Adipose tissue (tissue), 3 donors: Measurements from ENCODE around the gene PRDM16. TPM values are rescaled to one million over a fixed set of nuclear protein-coding genes. Genes with fewer than 3 reads are reported as not detected.

ENCODE experiments used
- H3K27ac ChIP-seq: one replicate; pipeline ENCODE4 v1.5.1; 2013; ENCODE audit warnings: low read depth, low read length
- WGBS, 3 donors: extraction: QIAGEN DNeasy Blood & Tissue Kit; methylation state at CpG; one replicate each; pipeline ENCODE4 v1.1.7; 2013; 5-methylcytosine and 5-hydroxymethylcytosine counted together
- polyA plus RNA-seq, 3 donors: library from polyadenylated mRNA; stranded (reverse); fragments of 200-250 nt; gene quantifications; one replicate each; pipeline ENCODE4 v1.2.3, GENCODE V29; 2013
- donor health status: healthy with polysubstance abuse.
- donor health status: Bipolar disorder and iron deficiency.
- donor health status: healthy.

PRDM16 gene
- polyA plus RNA-seq: 1 to 10 TPM; 1.6 to 3.6 (median 1.6) TPM

DNA sequence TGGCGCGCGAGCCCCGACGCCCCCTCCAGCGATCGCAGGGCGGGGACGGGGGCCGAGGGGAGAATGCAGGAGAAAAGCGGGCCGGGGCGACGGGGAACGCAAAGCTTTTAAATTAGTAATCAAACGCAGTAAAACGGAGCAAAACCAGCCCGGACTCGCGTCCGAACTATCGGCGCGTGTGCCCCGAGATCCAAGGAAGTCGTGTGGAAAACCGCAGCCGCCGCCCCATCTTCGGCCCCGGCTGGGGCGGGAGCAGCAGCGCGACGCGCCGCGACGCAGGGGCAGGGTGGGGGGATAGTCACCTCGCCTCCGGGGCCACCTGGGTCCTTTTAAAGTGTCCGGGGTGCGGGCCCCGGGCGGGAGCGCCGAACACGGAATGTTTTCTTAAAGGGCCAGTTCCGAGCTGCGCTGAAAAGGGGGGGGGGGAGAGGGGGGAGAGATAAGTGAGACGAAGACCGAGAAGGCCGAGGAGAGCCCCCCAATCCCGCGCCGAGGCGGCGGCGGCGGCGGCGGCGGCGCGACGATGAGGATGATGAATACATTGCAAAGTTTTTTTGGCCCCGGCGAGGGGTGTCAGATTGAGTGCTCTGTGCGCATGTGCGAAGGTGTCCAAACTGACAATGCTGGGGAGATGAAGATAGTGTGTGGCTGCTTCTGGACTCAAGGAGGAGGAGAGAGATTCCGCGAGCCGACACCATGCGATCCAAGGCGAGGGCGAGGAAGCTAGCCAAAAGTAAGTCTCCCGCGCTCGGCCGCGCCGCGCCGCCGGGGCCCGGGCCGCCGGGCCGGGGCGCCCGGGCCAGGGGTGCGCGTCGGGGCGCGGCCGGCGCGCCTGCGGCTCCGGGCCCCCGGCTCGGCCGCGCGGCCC, at the start of gene PRDM16:
PRDM16 (plus strand) TSS at position 640 of the 868 bp plus-strand sequence; CDS start at position 697, 57 bp downstream.
- WGBS, 3 donors: 0 to 1% (median 1%) methylated on average over 75 to 106 of the region's 106 CpGs
- H3K27ac ChIP-seq: no peak within 1 kb of the TSS

DNA sequence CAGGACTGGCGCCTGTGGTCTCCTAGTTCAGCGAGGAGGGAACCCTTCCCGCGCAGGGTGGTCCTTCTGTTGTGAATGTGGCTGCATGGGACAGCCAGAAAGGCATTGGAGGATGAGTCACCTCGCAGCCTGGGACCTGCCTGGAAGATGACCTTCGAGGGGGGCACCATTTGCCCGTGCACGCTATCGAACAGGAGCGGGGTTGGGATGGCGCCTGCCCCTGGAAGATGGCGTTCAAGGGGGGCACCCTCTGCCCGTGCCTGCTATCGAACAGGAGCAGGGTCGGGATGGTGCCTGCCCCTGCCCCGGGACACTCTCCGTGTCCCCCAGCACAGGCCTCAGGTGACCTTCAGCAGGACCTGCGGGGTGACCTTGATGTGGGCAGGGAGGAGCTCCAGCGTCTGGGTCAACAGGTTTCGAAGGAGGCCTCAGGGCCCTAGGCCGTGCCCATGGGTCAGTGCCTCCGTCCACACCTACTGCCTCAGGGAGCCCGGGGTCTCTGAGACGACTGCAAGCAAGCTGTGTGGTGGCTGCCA, 49.4 kb upstream of the PRDM16 start:
- 91 to 95% (median 93%) methylated on average over 24 of the region's 24 CpGs for WGBS, 3 donors
- H3K27ac ChIP-seq: no peak overlapping the region

DNA sequence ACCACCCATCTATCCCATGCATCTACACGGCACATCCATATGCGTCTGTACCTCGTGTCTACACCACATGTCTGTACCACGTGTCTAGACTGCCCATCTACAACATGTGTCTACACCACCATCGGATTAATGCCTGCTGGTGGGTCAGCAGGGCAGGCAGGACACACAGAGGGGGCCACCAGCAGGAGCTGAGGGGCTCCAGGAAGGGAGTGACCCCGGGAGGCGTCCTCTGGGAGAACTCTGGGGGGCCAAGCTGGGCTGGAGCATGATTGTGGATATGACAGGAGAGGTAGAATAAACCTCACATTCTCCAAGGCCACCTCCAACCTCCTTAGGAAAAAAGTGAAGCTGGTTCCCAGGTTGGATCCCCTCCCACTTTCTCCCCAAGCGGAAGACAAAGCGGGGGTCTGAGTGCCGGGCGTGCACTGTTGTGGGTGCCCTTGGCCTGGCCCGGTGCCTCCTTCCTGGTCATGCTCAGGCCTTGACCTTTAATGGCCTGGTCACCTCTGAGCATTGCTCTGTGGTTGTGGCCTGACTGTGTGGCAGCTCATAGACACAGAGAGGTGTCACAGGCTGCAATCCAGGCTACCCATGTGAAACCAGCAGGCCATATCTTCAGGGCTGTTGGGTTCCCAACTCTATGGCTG, 48.6 kb upstream of the PRDM16 start:
- 89 to 95% (median 89%) methylated on average over 12 of the region's 12 CpGs for WGBS, 3 donors
- H3K27ac ChIP-seq: no peak overlapping the region

DNA sequence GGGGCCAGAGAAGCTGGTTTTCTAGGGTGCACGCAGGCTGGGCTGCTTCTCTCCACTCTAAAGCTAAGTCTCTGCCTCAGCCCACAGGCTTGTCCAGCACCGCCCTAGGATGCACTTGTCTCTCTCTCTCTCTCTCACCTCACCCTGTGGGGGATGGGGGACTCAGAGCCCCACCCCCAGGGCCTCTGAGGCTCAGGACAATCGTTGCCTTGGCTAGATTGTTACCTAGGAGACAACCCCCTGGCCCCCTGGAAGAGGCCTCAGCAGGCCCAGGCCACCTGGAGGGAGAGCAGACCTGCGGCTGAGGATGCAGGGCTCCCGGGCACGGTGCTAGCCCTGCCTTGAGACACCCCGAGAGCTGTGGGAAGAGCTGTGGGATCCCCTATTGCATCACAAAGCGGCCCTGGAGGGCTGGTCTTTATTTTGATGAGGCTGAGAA, 47.8 kb upstream of the PRDM16 start, which contains the start of gene ACTRT2:
ACTRT2 (plus strand) TSS at position 235 of the 439 bp plus-strand sequence. CDS start 220 bp downstream, outside the sequence.
- WGBS, 3 donors: 47 to 68% (median 50%) methylated on average over 8 of the region's 8 CpGs
- no peak within 1 kb of the TSS for H3K27ac ChIP-seq

DNA sequence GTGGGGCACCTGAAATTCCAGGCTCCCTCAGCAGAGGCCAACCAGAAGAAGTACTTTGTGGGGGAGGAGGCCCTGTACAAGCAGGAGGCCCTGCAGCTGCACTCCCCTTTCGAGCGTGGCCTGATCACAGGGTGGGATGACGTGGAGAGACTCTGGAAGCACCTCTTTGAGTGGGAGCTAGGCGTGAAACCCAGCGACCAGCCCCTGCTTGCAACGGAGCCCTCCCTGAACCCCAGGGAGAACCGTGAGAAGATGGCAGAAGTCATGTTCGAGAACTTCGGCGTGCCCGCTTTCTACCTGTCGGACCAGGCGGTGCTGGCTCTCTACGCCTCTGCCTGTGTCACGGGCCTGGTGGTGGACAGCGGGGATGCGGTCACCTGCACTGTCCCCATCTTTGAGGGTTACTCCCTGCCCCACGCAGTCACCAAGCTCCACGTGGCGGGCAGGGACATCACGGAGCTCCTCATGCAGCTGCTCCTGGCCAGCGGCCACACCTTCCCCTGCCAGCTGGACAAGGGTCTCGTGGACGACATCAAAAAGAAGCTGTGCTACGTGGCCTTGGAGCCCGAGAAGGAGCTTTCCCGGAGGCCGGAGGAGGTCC, 47.1 kb upstream of the PRDM16 start:
- WGBS, 3 donors: 85 to 91% (median 86%) methylated on average over 28 of the region's 28 CpGs
- H3K27ac ChIP-seq: no peak overlapping the region

DNA sequence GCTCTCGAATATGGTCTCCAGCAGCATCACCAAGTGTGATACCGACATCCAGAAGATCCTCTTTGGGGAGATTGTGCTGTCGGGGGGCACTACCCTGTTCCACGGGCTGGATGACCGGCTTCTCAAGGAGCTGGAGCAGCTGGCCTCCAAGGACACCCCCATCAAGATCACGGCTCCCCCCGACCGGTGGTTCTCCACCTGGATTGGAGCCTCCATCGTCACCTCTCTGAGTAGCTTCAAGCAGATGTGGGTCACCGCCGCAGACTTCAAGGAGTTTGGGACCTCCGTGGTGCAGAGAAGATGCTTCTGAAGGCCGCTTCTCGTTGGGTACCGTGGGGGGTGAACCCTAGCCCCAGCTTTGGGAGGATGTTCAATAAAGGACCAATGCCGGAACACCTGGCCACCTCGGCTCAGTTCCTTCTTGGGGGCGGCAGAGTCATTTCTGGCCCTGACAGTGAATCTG, 46.5 kb upstream of the PRDM16 start:
- 88 to 94% (median 92%) methylated on average over 18 of the region's 18 CpGs for WGBS, 3 donors
- no peak overlapping the region for H3K27ac ChIP-seq

DNA sequence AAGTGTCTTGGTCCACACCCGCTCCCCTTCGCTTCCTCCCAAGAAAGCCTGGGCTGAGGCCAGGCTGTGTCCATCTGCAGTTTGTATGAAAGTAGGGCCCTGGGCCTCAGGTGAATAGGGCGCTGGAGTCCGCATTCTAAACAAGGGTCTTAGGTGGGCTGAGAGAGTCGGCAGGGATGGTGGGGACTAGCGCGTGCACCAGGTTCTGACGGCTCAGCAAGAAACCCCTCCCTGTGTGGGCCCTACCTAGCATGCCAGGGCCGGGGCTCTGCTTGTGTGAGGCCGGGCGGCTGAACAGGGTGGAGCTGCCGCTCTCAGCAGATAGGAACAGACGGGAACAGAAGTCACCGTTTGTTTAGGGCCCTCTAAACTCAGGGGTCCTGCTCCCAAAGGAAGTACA, 46.0 kb upstream of the PRDM16 start:
- 71 to 80% (median 76%) methylated on average over 12 to 14 of the region's 14 CpGs for WGBS, 3 donors
- H3K27ac ChIP-seq: no peak overlapping the region

DNA sequence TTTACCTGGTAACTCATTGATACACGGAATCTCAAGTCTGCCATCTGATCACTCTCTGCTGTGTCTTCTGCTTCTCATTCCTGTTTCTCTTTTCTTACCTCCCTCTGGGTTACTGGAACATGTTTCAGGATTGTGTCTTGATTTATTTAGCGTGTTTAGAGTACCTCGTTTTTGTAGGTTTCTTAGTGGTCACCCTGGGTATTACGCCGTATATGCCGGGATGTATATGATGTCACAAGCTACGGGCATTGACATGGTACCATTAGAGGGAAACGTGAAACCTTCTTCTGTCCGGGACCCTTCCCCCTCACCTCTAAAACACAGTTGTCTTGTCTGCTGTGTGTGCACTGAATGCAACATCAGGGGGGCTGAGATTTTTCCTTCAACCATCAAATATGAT, 45.0 kb upstream of the PRDM16 start:
- H3K27ac ChIP-seq: no peak overlapping the region
- 74 to 82% (median 81%) methylated on average over 9 of the region's 9 CpGs for WGBS, 3 donors

DNA sequence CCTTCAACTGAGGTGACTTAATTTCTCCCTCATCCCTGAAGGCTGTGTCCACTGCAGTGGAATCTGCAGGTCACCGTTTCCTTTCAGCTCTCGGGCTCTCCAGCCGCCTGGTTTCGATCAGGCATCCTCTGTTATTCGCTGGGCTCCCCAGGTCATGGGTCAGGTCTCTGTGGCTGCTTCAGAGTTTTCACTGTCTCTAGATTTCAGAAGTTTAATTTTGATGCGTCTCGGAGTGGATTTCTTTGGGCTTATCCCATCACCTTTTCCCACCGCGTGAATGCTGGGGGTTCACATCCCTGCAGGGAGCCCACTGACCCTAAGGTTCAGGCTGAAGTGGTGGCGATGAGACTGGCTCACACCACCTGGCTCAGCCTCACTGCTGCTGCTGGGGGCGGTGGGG, 44.4 kb upstream of the PRDM16 start:
- H3K27ac ChIP-seq: no peak overlapping the region
- 85 to 89% (median 87%) methylated on average over 11 of the region's 11 CpGs for WGBS, 3 donors

DNA sequence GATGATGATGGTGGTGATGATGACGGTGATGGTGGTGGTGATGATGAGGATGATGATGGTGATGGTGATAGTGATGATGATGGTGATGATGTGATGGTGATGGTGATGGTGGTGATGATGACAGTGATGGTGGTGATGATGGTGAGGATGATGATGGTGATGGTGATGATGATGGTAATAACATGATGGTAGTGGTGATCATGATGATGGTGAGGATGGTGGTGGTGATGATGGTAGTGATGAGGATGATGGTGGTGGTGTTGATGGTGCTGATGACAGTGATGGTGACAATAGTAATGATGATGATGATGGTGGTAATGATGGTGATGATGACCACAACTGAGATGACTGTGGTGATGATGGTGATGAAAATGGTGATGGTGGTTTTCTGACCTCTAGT, 42.9 kb upstream of the PRDM16 start:
- 85 to 100% (median 100%) methylated on average over 1 of the region's 1 CpG for WGBS, 3 donors
- no peak overlapping the region for H3K27ac ChIP-seq

DNA sequence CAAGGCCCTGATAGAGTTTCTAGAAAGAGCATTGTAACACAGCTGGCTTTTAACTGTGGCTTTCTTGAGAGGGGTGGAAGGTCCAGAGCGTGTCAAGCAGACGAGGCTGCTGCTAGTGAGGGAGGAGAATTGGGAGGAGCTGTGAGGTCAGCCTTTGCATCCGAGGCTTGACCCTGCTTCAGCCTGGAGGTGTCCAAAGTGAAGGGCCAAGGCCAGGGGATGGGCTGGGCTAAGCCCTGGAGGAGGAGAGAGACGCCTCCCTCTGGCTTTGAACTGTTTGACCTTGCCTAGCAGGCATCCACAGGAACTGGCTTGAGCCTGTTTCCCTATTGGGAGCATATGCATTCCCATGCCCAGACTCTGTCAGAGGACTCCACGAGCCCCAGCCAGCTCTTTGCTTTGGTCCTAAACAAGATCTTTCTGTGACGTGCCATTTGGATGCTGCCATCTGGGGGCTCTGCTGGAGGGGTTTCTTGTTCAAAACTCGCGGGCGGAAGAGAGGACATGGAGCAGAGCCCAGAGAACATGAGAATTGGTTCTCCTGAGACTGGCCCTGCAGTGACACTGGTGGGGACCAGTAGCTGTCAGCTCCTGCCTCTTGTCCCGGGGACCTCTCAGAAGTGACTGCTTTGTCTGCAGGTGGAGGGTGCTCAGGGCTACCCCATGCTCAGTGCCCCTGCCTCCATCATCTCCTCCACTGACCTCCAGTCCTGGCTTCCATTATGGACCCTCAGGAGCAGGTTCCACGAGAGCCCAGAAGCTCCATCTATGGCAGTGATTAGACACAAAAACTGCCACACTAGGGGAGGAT, 42.2 kb upstream of the PRDM16 start:
- no peak overlapping the region for H3K27ac ChIP-seq
- WGBS, 3 donors: 80 to 85% (median 81%) methylated on average over 11 of the region's 11 CpGs

DNA sequence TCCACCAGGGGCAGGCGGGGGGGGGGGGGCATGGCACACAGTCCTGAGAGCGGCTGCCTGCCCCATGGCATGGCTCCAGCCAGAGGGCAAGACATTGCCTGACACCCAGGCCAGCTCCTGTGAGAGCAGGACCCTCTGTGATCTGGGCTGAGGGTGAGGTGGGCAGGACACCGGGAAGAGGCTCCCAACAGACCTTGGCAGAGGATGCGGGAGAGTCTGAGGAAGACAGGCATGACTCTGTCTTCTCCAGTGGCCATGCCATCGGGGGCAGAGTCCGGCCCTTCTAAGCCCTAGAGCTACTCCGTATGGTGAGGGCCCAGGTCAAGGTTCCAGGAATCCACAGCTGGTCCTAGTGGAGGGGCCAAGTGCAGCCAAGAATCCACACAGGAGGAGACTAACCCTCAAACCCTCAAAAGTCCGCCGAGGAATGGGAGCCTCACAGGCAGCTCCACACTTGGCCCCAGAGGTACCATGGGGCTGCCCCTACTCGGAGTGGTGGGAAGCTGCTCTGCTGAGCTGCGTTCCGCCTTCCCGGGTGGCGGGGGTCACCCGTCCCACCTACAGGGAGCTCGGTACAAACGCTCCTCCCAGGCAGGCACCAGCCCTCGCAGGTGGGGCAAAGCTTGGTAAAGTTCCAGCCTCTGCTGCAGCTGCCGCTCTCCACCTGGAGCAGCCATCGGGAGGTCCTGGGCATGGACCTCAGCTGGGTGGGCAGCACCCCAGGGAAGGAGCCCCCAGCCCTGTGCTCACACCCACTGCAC, 41.2 kb upstream of the PRDM16 start:
- no peak overlapping the region for H3K27ac ChIP-seq
- WGBS, 3 donors: 85 to 91% (median 89%) methylated on average over 20 of the region's 20 CpGs

DNA sequence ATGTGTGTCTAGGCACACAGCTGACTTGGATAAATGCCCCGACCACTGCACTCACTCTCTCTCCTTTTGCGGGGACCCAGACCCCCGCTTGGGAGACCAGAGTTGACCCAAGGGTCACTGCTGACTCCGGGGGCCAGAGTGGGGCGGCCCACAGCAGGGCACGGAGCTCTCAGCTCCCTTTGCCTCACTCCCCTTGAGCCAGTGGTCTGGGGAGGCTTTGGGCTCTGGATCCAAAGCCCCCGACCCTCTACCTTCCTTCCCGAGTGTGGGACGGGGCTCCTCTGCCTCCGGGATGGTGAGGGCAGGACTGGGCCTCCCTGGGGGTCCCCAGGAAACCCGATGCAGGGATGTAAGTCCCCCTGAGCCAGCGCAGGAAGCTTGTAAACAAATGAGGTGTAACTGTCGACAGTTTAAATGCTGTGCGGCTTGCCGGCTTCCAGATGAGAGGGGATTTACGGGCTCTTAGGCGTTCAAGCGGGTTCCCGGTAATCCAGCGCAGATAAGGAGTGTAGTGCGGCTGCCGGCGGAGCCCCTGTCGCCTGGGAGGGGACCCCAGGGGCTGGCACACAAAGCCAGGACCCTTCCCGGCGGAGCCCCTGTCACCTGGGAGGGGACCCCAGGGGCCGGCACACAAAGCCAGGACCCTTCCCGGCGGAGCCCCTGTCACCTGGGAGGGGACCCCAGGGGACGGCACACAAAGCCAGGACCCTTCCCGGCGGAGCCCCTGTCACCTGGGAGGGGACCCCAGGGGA, 40.3 kb upstream of the PRDM16 start:
- H3K27ac ChIP-seq: no peak overlapping the region
- WGBS, 3 donors: 30 to 43% (median 35%) methylated on average over 30 to 32 of the region's 32 CpGs

DNA sequence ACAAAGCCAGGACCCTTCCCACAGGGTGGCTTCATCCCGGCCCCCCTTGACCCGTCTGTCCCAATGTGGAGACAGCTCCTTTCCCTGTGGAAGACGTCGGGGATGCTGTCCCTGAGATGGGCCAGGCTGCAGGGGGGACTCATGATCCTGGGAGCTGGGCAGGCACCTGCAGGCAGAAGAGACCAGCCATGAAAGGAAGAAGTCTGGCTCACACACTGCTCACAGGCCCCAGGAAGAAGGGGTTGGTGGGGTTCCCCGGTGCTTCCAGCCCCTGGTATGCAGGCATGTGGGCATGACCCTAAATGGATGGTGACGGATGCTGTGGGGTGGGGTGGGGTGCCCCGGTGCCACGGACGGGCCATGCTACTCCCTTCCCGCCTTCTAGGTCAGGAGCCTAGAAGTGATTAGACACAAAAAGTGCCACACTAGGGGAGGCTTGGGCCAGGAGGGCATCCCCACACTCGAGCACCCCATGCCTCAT, 39.5 kb upstream of the PRDM16 start:
- H3K27ac ChIP-seq: no peak overlapping the region
- WGBS, 3 donors: 81 to 85% (median 82%) methylated on average over 11 of the region's 11 CpGs

DNA sequence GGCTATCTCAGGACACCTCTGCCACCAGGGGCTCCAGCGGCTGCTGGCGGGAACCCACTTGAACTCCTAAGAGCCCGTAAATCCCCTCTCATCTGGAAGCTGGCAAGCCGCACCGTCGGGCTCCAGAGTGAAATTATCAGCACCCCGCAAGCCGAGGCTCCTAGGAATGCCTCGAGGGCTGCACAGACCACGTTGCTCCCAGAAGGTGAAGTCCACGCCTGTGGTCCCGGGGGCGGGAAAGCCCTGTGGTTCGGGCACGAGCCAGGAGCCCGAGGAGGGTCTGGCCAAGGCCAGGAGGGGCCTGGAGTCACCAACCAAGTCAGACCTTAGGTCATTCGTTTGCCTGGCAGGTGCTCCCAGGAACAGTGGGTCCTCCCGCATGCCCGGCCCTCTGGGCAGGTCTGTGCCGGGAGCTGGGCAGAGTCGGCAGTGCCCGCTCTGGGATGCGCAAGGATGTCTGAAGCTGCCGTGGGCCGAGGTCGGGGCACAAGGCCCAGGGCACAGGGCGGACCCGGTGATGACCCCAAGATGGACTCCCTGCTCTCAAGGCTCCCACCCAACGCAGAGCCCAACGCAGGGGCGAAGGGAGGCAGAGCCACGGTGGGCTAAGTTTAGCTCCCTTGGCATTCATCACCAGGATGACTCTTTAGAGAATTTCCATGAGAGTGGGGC, 38.9 kb upstream of the PRDM16 start:
- 88 to 91% (median 90%) methylated on average over 32 of the region's 32 CpGs for WGBS, 3 donors
- no peak overlapping the region for H3K27ac ChIP-seq
